ENCODE data around the gene ALDH3B1. TPM values are rescaled to one million over a fixed set of nuclear protein-coding genes. Genes with fewer than 3 reads are reported as not detected.

The ALDH3B1 gene
- total RNA-seq, 1 donor from 2014 or later: 2.5 TPM

DNA sequence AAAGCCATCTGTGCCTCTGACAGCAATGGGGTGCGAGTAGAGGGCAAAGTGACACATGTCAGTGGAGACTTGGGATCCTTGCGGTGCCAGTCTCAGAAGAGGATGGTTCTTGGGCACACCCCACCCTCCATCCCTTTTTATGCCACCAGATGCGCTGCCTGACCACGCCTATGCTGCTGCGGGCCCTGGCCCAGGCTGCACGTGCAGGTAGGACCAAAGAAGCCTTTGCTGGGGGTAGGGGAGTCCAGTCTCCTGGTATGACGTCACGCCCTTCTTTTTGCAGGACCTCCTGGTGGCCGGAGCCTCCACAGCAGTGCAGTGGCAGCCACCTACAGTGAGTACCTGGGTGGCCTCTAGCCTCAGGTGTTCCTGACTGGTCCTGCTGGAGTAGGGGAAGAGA is 21.9 kb downstream of the ALDH3B1 start:
- ATAC-seq: no peak

DNA sequence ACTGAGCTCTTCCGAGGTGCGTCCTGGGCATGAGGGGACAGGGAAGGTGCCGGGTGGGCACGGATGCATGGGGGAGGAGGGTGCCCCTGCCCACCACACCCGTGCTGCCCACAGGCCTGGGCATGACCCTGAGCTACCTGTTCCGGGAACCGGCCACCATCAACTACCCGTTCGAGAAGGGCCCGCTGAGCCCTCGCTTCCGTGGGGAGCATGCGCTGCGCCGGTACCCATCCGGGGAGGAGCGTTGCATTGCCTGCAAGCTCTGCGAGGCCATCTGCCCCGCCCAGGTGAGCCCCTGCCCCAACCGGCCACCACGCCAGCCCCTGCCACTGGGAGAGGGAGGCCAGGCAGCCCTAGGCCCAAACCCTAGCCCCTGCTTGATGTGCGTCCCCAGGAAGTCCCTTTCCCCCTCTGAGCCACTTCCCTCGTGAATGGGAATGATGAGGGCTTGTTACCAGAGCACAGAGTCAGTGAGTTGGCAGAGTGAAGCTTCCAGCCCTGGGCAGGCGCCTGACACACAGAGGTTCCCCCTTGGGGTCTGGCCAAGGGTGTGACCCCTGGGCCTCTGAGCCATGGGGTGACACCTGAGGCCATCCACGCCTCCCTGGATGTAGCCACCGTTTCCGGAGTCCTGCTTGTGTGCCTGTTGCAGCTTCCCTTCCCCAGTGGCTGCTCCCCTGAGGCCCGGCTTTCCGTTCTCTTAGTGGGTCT is 23.0 kb downstream of the ALDH3B1 start:
- no peak for ATAC-seq

DNA sequence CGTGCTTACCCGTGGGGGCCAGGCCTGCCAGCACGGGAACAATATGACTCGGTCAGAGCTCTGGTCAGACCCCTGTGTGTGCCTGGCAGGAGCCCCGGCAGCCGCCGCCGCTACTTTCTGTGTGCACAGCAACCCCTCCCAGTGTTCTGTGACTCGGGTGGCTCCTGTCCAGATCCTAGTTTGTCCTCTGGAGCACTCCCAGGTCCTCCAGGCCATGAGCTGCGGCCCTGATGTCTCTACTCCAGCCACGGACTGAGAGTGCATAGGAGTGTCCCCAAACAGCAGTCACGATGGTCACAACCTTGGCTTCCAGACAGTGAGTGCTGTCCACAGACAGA is 23.6 kb downstream of the ALDH3B1 start:
- ATAC-seq: no peak

DNA sequence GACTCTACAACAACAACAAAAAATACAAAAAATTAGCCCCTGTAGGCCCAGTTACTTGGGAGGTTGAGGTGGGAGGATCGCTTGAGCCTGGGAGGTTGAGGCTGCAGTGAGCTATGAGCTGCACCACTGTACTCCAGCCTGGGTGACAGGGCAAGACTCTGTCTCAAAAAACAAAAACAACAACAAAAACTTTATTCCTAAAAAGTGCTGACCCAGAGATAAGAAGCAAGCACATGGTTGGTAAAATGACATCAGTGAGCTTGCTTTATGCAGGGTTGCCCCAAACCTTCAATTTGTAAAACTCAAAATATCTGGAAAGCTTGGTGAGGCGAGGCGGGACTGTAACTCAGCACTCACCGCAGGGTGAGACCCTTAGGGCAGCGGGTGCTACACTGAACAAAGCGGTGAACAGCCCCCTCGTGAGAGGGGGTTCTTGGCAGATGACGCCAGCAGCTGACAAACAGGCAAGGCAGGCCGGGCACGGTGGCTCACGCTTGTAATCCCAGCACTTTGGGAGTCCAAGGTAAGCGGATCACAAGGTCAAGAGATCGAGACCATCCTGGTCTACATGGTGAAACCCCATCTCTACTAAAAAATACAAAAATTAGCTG is 25.2 kb downstream of the ALDH3B1 start:
- no peak for ATAC-seq

DNA sequence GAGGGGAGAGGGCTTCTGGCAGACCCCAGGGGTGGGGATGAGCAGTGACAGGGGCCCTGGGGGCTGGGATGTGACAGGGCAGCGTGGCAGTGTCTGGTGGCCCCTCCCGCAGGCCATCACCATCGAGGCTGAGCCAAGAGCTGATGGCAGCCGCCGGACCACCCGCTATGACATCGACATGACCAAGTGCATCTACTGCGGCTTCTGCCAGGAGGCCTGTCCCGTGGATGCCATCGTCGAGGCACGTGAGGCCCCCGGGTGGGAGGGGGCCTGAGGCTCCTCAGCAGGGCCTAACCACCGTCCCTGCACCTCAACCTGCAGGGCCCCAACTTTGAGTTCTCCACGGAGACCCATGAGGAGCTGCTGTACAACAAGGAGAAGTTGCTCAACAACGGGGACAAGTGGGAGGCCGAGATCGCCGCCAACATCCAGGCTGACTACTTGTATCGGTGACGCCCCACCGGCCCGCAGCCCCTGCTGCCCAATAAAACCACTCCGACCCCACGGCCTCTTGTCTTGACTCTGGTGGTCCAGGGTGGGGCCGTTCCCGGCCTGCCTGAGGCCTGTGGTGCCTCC is 26.1 kb downstream of the ALDH3B1 start:
- ATAC-seq: no peak

DNA sequence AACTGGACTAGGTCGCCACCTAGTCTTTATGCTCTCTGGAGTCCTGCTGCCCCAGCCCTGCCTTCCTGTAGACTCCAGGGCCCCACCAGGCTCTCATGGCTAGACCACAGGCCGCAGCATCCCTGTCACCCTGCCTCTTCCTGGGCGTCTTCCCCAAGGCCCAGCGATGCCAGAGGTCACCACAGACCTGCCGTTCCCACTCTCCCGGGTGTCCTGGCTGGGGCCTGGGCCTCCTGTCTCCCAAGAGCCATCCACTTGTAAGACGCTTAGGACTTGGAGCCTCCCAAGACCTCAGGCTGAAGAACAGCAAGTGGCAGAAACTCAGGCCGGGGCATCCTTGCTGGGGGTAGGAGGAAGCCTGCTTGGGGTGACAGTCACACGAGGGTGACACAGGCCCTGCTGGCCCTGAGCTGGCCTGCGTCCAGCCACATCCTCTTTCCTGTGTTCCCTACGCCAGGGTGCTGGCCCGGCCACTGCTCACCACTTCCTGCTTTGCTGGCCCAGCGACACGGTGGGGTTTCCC is 26.7 kb downstream of the ALDH3B1 start:
- ATAC-seq: no peak

DNA sequence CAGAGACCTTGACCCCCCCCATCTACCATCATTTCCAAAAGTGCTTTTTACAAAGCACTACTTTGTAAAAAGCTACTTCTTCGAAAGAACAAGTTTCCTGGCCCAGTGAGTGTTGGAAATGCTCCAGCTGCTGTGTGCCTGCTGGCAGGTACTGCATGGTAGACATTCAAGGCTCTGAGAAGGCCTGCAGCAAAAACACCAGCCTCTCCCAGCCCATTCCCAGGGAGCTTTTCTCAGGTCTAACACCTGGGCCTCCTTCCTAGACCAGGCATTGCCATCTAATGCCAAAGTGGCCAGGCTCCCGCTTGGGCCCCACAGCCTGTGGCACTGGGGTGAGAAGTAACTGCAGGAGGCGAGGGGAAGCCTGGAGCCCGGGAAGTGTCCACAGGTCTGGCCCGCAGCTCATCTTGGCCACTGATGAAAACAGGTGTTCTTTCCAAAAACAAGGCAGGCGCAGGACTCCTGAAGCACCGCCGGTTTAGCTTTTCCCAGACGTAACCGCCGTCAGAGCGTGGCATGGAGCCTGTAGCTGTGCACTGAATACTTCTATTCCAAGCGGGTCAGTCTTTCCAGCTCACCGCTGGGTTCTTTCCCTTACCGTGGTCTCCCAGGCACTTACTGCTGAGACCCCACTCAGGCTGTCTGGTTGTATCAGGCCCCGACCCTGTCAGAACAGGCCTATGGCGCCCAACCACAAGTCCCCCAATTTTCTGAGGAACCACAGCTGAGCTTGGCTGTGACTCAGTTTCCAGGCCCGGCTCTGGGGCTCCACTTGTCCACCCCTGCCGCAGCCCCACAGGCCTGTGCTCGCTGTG is 27.5 kb downstream of the ALDH3B1 start:
- no peak for ATAC-seq

DNA sequence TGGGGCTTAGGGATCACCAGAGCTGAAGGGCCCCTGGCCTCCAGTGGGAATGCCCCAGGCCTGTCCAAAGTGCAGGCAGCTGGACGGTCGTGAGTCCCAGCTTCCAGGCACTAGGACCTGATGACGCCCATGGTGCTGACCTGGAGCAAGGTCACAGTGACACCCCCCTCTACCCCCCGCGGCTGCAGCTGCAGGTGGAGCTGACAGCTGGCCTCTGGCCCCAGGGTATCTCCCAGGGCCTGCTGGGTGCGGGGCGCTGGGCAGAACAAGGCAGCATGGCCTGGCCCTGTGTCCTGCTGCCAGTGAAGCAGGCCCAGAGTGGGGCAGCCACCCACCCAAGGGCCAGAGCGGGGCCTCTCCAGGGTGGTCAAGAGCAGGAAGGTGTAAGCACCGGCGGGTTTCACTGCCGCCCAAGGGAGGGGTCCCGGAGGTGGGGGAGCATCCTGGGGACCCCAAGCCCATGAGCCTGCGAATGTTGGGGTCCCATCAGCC is 28.1 kb downstream of the ALDH3B1 start:
- ATAC-seq: peak; percentile 4

DNA sequence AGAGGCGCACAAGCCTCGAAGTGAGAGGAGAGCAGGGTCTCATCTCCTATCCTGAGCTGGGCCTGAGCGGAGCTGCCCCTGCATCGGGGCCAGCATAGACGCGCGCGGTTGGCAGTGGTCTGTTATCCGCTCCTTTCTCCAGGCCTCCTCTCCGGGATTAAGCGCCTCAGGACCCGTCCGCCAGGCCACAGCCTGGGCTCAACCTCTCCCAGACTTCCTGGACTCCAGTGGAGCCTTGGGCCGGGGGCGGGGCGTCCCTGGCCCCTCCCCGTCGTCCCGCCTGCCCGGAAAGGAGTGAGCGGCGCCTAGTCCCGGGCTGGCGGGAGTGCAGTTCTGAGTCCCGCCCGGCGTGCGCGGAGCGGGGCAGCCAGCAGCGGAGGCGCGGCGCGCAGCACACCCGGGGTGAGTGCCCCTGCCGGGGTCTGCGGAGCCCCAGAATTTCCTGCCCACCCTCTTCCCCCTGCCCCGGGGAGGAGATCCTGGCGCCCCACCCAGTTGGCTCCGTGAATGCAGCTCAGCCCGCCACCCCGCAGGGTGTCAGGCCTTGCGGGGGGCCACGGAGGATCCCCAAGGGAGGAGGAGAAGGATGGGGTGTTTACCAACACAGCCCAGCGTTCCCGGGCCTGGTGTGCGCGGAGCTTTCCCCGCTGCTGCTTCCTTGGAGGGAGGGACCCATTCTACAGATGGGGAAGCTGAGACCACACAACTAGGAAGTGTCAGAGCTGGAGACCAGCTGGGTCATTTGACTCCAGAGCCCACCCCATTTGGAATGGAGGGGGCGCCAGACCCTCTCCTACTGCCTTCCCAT is 28.8 kb downstream of the ALDH3B1 start, which contains the start of gene TCIRG1:
TCIRG1 (plus strand) TSS at position 308 of the 808 bp plus-strand sequence. CDS start 2,247 bp downstream, outside the sequence.
- peak; percentile 80 for ATAC-seq

DNA sequence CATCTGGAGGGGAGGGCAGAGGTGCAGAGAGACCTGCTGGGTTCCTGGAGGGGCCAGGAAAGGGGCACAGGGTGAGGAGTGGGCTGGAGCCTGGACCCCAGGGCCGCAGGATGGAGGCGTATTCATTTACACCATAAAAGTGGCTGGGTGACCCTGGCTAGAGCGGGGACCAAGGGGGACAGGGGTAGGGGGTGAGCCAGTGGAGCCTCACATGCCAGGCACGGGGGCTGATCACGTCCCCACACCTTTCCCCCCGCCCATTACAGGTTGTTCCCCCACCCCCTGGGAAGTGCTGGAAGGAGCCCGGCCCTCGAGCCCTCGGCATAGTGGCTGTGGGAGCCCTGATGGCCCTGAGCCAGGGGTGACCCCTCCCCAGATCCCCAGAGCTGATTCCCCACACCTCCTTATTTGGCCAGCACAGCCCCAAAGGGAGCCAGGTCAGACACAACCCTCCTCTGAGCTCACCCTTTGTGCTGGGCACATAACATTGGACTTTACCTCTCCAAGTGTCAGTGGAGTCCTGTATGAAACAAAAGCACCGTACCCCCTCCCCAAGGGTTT is 29.5 kb downstream of the ALDH3B1 start:
- no peak for ATAC-seq

DNA sequence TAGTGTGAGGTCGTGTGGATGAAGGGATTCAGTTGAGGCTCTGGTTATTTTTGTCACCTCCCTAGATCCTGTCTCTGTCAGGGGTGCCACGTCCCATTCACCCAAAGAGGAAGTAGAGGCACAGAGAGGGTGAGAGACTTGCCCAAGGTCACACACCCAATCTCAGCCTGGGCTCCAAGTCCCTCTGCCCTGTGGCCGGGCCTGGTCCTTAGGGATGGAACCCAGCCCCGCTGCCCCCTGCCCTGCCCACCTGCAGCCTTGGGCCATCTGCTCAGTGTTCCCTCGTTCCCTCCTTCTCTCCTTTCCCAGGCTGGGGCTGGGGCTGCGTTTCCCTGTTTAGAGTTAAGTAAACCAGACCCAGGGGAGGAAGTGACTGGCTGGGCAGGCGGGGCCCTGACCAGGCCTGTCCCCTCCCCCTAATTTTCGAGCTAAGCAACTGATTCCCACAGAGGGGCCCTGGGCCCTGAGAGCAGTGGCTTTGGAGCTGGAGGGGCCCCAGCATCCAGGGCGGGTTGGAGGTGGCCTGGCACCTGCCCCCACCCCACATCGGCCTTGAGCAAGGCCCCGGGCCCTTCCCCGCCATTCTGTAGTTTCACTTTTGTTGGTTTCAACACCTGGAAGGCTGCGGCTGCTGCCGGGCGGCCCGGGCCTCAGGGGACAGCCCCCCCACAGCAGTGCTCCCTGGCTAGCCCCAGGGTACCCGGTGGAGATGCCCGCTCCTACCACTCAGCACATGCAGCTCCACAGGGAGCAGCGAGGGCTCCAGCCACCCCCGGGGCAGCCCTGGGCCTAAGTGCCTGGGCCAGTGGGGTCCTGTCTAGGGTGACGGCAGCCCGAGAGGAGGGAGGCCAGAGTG is 30.2 kb downstream of the ALDH3B1 start:
- peak; percentile 7 for ATAC-seq

DNA sequence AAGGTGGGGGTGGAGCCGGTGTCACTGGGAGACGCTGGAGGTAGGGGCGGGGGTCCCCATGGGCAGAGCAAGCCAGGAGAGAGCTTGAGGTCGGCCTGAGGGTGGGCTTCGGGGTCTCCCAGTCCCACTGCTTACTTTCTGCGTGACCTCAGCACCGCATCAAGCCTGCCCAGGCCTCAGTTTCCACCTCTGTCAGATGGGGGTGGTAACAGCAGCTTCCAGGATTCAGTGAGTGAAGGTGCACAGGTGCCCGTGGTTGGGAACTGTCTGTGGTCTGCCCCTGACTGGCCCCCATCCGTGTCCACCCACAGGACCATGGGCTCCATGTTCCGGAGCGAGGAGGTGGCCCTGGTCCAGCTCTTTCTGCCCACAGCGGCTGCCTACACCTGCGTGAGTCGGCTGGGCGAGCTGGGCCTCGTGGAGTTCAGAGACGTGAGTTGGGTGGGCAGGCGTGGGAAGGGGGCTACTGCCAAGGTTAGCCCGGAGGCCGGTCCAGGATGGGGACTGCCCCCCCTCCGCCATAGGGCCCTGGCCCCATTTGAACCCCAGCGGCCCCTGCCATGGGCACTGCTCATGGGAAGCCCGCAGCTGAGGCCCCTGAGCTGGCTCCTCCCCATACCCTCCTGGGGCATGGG is 30.9 kb downstream of the ALDH3B1 start:
- ATAC-seq: no peak

DNA sequence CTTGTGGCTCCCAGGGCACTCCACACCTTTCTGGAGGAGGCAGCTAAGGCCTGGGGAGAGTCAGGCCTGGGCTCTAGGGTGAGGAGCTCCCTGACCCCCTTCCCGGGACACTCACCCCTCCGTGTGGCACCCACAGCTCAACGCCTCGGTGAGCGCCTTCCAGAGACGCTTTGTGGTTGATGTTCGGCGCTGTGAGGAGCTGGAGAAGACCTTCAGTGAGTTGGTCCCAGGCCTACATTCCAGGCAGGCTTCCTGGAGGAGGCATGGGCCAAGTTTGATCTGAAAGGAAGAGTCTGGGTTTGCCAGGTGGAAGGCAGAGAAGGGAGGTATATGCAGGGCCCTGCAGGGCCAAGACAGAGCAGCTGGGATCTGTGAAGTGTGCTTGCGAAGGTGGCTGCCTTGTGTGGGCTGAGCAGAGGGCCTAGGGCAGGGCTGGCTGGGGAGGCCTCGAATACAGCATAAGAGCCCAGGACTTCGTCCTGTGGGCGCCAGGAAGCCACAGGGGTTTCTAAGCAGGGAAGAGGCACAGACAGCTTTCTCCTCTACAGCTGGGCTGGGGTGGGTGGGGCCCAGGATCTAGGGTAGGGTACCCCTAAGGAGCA is 31.6 kb downstream of the ALDH3B1 start:
- ATAC-seq: no peak

DNA sequence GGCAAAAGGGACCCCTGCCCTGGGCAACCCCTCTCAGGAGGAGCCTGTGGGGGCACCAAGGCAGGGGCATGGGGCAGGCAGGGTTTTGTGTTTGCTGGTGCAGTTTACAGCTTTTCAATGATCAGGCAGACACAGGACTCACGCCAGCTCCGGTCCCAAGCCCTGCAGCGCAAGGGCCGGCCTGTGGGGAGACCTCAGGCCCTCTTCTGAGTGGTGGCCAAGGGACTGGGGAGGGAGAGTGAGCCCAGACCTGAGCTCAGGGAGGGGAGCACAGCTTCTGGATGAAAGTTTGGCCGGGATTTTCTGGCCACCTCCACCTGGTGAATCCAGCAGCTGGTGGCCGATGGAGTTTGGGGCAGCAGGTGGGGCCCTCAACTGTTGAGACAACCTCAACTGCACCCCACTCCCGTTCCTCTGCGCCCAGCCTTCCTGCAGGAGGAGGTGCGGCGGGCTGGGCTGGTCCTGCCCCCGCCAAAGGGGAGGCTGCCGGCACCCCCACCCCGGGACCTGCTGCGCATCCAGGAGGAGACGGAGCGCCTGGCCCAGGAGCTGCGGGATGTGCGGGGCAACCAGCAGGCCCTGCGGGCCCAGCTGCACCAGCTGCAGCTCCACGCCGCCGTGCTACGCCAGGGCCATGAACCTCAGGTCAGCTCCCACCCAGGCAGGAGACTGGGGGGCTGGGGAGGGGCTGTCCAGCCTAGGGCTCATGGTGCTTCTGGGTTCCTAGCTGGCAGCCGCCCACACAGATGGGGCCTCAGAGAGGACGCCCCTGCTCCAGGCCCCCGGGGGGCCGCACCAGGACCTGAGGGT is 32.3 kb downstream of the ALDH3B1 start:
- no peak for ATAC-seq

DNA sequence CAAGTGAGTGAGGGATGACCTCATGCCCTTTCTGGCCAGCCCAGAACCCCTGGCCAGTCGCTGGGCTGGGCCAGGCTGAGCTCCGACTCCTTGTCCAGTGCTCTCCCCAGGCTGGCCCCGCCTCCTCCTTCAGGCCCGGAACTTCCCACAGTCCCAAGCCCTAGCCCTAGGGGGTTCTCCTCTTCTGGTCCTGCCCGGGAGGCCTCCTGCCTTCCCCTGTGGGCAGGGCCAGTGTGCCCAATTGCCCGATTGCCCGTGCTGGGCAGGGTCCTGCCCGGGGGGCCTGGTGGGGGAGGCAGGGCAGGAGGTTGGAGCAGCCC is 32.9 kb downstream of the ALDH3B1 start:
- no peak for ATAC-seq

DNA sequence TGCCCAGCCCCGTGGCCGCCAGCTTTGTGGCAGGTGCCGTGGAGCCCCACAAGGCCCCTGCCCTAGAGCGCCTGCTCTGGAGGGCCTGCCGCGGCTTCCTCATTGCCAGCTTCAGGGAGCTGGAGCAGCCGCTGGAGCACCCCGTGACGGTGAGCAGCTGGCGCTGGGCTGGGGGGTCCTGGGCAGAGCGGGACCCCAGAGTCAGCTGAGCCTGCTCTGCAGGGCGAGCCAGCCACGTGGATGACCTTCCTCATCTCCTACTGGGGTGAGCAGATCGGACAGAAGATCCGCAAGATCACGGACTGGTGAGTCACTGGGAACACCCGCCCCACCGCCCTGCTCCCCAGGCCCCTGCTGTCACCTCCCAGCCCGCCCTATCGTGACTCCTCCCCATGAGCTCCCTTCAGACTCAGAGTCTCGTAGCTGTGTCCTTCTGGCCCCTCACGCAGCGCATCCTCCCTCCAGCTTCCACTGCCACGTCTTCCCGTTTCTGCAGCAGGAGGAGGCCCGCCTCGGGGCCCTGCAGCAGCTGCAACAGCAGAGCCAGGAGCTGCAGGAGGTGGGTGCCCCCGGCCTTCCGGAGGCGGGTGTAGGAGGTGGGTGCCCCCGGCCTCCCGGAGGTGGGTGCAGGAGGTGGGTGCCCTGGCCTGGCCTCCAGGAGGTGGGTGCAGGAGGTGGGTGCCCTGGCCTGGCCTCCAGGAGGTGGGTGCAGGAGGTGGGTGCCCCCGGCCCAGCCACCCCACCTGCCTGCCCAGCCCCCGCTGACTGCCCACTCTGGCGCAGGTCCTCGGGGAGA is 33.4 kb downstream of the ALDH3B1 start:
- ATAC-seq: no peak

DNA sequence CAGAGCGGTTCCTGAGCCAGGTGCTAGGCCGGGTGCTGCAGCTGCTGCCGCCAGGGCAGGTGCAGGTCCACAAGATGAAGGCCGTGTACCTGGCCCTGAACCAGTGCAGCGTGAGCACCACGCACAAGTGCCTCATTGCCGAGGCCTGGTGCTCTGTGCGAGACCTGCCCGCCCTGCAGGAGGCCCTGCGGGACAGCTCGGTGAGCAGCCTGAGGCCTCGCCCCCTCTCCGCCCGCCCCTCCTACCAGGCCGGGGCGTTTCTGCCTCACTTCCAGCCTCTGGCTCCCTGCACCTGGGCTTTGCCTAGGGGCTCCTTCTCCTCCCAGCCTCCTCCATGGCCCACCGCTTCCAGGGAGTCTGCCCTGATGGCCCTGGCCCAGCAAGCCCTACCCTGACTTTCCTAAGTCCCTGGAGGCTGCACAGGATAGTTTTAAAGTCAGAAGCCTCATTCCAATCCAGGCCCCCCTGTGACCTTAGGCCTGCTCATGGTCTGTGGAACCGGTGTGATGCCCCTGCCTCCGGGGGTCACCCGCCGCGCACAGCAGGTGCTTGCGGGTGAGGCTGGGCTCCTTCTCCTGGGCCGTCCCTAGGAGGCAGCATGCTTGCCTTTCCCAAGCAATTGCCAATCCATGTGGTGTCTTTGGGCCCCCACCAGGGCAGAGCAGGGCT is 34.2 kb downstream of the ALDH3B1 start:
- ATAC-seq: no peak
